Endothelial cell of umbilical vein (primary cell): Measurements from ENCODE around the gene GRM7.

ENCODE experiments used
- EZH2 ChIP-seq: IDR thresholded peaks from 2 replicates; pipeline ENCODE4 v1.6.1; 2012; ENCODE audit warnings: borderline replicate concordance, low read depth, mild to moderate bottlenecking, moderate library complexity, low read length, inconsistent platforms; ENCODE audit not compliant: severe bottlenecking
- FOS ChIP-seq: IDR thresholded peaks from 2 replicates; pipeline ENCODE4 v1.6.1; 2011; ENCODE audit warnings: mild to moderate bottlenecking, low read length, moderate library complexity, borderline replicate concordance; ENCODE audit not compliant: insufficient read depth
- GATA2 ChIP-seq: IDR thresholded peaks from 2 replicates; pipeline ENCODE4 v1.7.0; 2011; ENCODE audit warnings: low read depth, mild to moderate bottlenecking, moderate library complexity, mixed read lengths, low read length; ENCODE audit not compliant: insufficient read length, insufficient read depth
- JUN ChIP-seq: IDR thresholded peaks from 2 replicates; pipeline ENCODE4 v1.6.1; 2011; ENCODE audit warnings: borderline replicate concordance, low read depth; ENCODE audit not compliant: insufficient read length, insufficient read depth
- MAX ChIP-seq: IDR thresholded peaks from 2 replicates; pipeline ENCODE4 v1.6.1; 2011; ENCODE audit not compliant: insufficient read depth, insufficient read length
- POLR2A ChIP-seq: IDR thresholded peaks from 2 replicates; pipeline ENCODE4 v1.6.1; 2012; ENCODE audit warnings: low read depth, mild to moderate bottlenecking, control low read depth, low read length
- POLR2AphosphoS5 ChIP-seq: IDR thresholded peaks from 2 replicates; pipeline ENCODE4 v1.6.1; 2012; ENCODE audit warnings: low read depth, mild to moderate bottlenecking, control low read depth, low read length, moderate library complexity; ENCODE audit not compliant: insufficient read depth
- TF ChIP-seq, protein P1 (sequence below), 2 donors: IDR thresholded peaks; 1 replicate in 1 of 2; 2 replicates in 1 of 2; pipeline ENCODE4 v1.5.1; 2011; ENCODE audit warnings: low read length in 2 of 2, mild to moderate bottlenecking in 2 of 2, moderate library complexity in 2 of 2, control low read depth in 1 of 2, inconsistent platforms in 1 of 2, low read depth in 1 of 2; ENCODE audit not compliant: insufficient read depth in 1 of 2; ENCODE audit errors: extremely low read depth in 1 of 2

GRCh38 chr3:7100136-7100535 lies 239.2 kb downstream of the GRM7 start:
- TF ChIP-seq, protein P1, sequence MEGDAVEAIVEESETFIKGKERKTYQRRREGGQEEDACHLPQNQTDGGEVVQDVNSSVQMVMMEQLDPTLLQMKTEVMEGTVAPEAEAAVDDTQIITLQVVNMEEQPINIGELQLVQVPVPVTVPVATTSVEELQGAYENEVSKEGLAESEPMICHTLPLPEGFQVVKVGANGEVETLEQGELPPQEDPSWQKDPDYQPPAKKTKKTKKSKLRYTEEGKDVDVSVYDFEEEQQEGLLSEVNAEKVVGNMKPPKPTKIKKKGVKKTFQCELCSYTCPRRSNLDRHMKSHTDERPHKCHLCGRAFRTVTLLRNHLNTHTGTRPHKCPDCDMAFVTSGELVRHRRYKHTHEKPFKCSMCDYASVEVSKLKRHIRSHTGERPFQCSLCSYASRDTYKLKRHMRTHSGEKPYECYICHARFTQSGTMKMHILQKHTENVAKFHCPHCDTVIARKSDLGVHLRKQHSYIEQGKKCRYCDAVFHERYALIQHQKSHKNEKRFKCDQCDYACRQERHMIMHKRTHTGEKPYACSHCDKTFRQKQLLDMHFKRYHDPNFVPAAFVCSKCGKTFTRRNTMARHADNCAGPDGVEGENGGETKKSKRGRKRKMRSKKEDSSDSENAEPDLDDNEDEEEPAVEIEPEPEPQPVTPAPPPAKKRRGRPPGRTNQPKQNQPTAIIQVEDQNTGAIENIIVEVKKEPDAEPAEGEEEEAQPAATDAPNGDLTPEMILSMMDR (IDR thresholded peaks at IDR 0.05; ENCODE audit: extremely low read depth in 1 of 2, insufficient read depth in 1 of 2, low read depth in 1 of 2, low read length in 2 of 2): no peak
- no peak for TF ChIP-seq GATA2
- no peak for TF ChIP-seq POLR2A
- no peak for TF ChIP-seq FOS
- TF ChIP-seq POLR2AphosphoS5: no peak
- TF ChIP-seq EZH2: no peak
- no peak for TF ChIP-seq MAX
- TF ChIP-seq JUN: no peak
